Uterus (tissue), 4 donors: ENCODE data around the gene C1QBP. TPM values are rescaled to one million over a fixed set of nuclear protein-coding genes. Genes with fewer than 3 reads are reported as not detected.
"Not testable (repeated sequence)": the region's sequence is repeated elsewhere in the genome, so short reads cannot be mapped to it uniquely, and the experiment has no call there.

Experiments used
- DNase-seq, 2 donors: peaks; one replicate each; pipeline ENCODE4 v3.0.0-alpha.2; 2019 to 2020
- H3K27ac ChIP-seq, 2 donors: fragments of 200-600 bp; sonication (generic); 1 replicate in 1 of 2; 2 replicates in 1 of 2; pipeline ENCODE4 v1.5.1; 2016 to 2018
- H3K27me3 ChIP-seq, 2 donors: fragments of 200-600 bp; sonication (generic); one replicate each; pipeline ENCODE4 v1.5.1; 2018 to 2019; ENCODE audit warnings: control low read depth in 1 of 2
- H3K36me3 ChIP-seq, 2 donors: fragments of 200-600 bp; sonication (generic); one replicate each; pipeline ENCODE4 v1.5.1; 2019; ENCODE audit warnings: control low read depth in 1 of 2
- H3K4me1 ChIP-seq, 2 donors: fragments of 200-600 bp; sonication (generic); one replicate each; pipeline ENCODE4 v1.5.1; 2018 to 2019; ENCODE audit warnings: control low read depth in 1 of 2
- H3K4me3 ChIP-seq, 2 donors: fragments of 200-600 bp; sonication (generic); 1 replicate in 1 of 2; 2 replicates in 1 of 2; pipeline ENCODE4 v1.5.1; 2018 to 2019; ENCODE audit warnings: mild to moderate bottlenecking in 1 of 2
- H3K9me3 ChIP-seq, 2 donors: fragments of 200-600 bp; sonication (generic); one replicate each; pipeline ENCODE4 v1.5.1; 2019; ENCODE audit warnings: control low read depth in 1 of 2
- CTCF ChIP-seq, 4 experiments: fragments of 200-600 bp in 2 of 4; fragments of 450-650 bp in 2 of 4; sonication (generic) in 2 of 4; IDR thresholded peaks; one replicate each; pipeline ENCODE4 v1.5.1; 2016 to 2019; ENCODE audit warnings: antibody characterized with exemption in 4 of 4, mild to moderate bottlenecking in 2 of 4, moderate library complexity in 1 of 4
- POLR2A ChIP-seq, 2 donors: fragments of 450-650 bp; IDR thresholded peaks; one replicate each; pipeline ENCODE4 v1.6.1; 2016; ENCODE audit warnings: antibody characterized with exemption in 2 of 2, mild to moderate bottlenecking in 1 of 2, moderate library complexity in 1 of 2
- intact Hi-C: fragments of 100-400 bp; cut with DNase I; formaldehyde crosslinking; loops from one replicate; pipeline ENCODE4 v1.15.1; 2023; ENCODE audit warnings: low total_unique reads
- total RNA-seq, 4 donors: library from RNA; depleted of rRNA in 3 of 4; stranded (reverse); fragments of >200 nt in 3 of 4; gene quantifications; one replicate each; pipeline versions ENCODE4 v1.1.0 to v1.2.4, GENCODE V29; 2014 to 2023
- donor health status: DM: yes; HTN: yes; CAD: no.

The C1QBP gene
- total RNA-seq, 4 donors from 2014 or later: 49.2 to 98.4 (median 80.7) TPM

GRCh38 chr17:5431949-5432556 lies 6.9 kb downstream of the C1QBP start:
- Histone ChIP-seq H3K4me3 (no peak overlapping the region), H3K27ac (no peak overlapping the region), H3K27me3 (no peaks in the 10 kb centered on the region), H3K9me3 (no peaks in the 10 kb centered on the region), H3K4me1 (no peaks in the 10 kb centered on the region), H3K36me3 (no peaks in the 10 kb centered on the region)
- DNase-seq: no peak
- intact Hi-C loops: no loop called here
- TF ChIP-seq CTCF (IDR thresholded peaks at IDR 0.05) (no peak), POLR2A (IDR thresholded peaks at IDR 0.05) (no peak)

GRCh38 chr17:5431234-5431633 lies 7.7 kb downstream of the C1QBP start:
- H3K4me1 ChIP-seq, H3K4me3 ChIP-seq, H3K27me3 ChIP-seq, DNase-seq, H3K9me3 ChIP-seq, H3K36me3 ChIP-seq, intact Hi-C loops, H3K27ac ChIP-seq: not testable (repeated sequence)

- Histone ChIP-seq H3K4me1 (no peaks in the 10 kb centered on the region), H3K4me3 (no peak overlapping the region), H3K9me3 (no peaks in the 10 kb centered on the region), H3K27me3 (no peaks in the 10 kb centered on the region), H3K27ac (no peak overlapping the region), H3K36me3 (no peaks in the 10 kb centered on the region)
- DNase-seq: no peak
- TF ChIP-seq CTCF (IDR thresholded peaks at IDR 0.05): no peak
- TF ChIP-seq POLR2A (IDR thresholded peaks at IDR 0.05): no peak
- intact Hi-C loops: no loop called here
These were observed 8.4 kb downstream of the C1QBP start for GRCh38 chr17:5430413-5430999.

GRCh38 chr17:5429191-5429887 lies 9.6 kb downstream of the C1QBP start:
- no peaks in the 10 kb centered on the region for H3K36me3 ChIP-seq
- no peak overlapping the region for H3K27ac ChIP-seq
- no peaks in the 10 kb centered on the region for H3K27me3 ChIP-seq
- H3K9me3 ChIP-seq: no peaks in the 10 kb centered on the region
- DNase-seq: no peak
- H3K4me1 ChIP-seq: no peaks in the 10 kb centered on the region
- TF ChIP-seq POLR2A (IDR thresholded peaks at IDR 0.05) (no peak), CTCF (IDR thresholded peaks at IDR 0.05) (no peak)
- H3K4me3 ChIP-seq: no peak overlapping the region
- intact Hi-C loops: no loop called here

GRCh38 chr17:5425826-5426225 lies 13.1 kb downstream of the C1QBP start:
- intact Hi-C loops: no loop called here
- Histone ChIP-seq H3K36me3 (no peaks in the 10 kb centered on the region), H3K27ac (no peak overlapping the region), H3K9me3 (no peaks in the 10 kb centered on the region), H3K27me3 (no peaks in the 10 kb centered on the region), H3K4me1 (no peaks in the 10 kb centered on the region), H3K4me3 (no peak overlapping the region)
- no peak for DNase-seq
- no peak for TF ChIP-seq CTCF (IDR thresholded peaks at IDR 0.05)
- TF ChIP-seq POLR2A (IDR thresholded peaks at IDR 0.05): no peak
